Posterior vena cava (tissue), 2 donors: ENCODE measurements around the gene RAB37. TPM values are rescaled to one million over a fixed set of nuclear protein-coding genes. Genes with fewer than 3 reads are reported as not detected.

Source experiments
- DNase-seq: peaks from one replicate; pipeline ENCODE4 v3.0.0-alpha.2; 2020; ENCODE audit warnings: low spot score
- intact Hi-C, 2 donors: fragments of 100-400 bp; cut with DNase I; formaldehyde crosslinking; loops; one replicate each; pipeline versions ENCODE4 v1.14.1 to v1.14.2; 2022 to 2023
- total RNA-seq, 2 donors: library from RNA; stranded (reverse); fragmentation: NEBNext Ultra II Directional; extraction: Animal tissue kit (Norgen Biotek cat#: 25700); gene quantifications; one replicate each; pipeline ENCODE4 v1.2.1, GENCODE V29; 2021
- donor health status: DM: yes; HTN: yes; CAD: no.
- donor health status: DM: yes; HTN: yes; CAD: no.

Gene RAB37
- total RNA-seq, 2 donors from 2014 or later: 1.1 to 1.6 TPM

DNA sequence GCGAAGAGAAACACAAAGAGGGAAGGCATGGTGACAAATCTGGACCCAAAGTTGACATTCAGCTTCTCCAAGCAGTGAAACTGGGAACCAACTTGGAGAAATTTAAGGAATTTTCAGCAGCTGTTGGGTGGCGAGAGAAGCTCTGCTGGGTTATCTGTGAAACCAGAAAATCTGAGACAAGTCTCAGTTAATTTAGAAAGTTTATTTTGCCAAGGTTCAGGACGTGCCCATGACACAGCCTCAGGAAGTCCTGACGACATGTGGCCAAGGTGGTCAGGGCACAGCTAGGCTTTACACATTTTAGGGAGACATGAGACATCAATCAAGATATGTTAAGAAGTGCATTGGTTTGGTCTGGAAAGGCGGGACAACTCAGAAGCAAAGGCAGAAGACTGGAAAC is 13.2 kb upstream of the RAB37 start:
- intact Hi-C loops: no loop called here
- DNase-seq: no peak

GRCh38 chr17:74725111-74725510 is 11.9 kb upstream of the RAB37 start:
- intact Hi-C loops: no loop called here
- no peak for DNase-seq

DNA sequence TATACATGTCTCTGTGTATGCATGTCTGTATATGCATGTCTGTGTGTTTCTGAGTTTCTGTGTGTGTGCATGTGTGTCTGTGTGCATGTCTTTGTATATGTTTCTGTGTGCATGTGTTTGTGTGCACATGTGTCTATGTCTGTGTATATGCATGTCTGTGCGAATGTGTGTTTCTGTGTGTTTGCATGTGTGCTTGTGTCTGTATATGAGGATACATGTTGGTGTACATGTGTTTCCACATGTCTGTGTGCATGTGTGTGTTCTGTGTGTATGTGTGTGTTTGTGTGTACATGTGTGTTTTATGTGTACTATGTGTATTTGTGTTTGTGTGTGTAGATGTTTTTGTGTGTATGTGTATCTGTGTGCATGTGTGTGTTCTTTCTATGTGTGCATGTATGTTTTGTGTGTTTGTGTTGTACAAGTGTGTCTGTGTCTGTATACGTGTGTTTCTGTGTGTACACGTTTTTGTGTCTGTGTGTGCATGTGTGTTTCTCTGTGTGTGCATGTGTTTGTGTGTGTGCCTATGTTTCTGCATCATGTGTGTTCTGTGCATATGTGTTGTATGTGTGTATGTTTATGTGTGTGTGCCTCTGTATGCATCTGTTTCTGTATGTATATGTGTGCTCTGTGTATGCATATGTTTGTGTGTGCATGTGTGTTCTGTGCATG is 8.9 kb upstream of the RAB37 start:
- DNase-seq: no peak
- intact Hi-C loops: no loop called here

DNA sequence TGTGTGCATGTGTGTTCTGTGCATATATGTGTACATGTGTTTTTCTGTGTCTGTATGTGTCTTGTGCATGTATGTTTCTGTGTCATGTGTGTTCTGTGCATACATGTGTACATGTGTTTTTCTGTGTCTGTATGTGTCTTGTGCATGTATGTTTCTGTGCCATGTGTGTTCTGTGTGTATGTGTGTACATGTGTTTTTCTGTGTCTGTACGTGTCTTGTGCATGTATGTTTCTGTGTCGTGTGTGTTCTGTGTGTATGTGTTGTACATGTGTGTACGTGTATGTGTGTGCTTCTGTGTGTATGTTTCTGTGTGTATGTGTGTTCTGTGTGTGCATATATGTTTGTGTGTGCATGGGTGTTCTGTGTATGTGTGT is 8.4 kb upstream of the RAB37 start:
- intact Hi-C loops: no loop called here

GRCh38 chr17:74729368-74729767 is 7.7 kb upstream of the RAB37 start:
- DNase-seq: peak; percentile 23

More for the DNA sequence above, 8.4 kb upstream of the RAB37 start:
- DNase-seq: no peak

DNA sequence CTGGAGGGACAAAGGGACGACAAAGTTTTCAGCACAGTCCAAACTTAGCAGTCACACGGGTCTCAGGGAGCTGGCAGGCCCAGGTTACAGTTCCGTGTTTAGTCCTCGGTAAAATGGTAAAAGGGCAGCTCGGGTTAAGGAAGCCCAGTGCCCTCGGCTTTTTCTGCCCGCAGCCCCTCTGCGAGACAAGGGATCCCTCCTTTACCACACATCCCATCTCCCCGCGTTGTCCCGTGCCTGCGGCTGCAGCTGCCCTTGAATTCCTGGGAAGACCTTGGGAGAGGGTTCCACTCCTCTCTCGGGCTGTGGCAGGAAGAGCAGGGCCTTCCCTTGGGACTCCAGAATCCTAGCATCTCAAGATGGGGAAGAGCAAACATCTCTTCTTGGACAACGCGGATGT is 7.2 kb upstream of the RAB37 start:
- DNase-seq: peak; percentile 54
- intact Hi-C loops: no loop called here

More at GRCh38 chr17:74729368-74729767, 7.7 kb upstream of the RAB37 start:
- intact Hi-C loops: no loop called here

DNA sequence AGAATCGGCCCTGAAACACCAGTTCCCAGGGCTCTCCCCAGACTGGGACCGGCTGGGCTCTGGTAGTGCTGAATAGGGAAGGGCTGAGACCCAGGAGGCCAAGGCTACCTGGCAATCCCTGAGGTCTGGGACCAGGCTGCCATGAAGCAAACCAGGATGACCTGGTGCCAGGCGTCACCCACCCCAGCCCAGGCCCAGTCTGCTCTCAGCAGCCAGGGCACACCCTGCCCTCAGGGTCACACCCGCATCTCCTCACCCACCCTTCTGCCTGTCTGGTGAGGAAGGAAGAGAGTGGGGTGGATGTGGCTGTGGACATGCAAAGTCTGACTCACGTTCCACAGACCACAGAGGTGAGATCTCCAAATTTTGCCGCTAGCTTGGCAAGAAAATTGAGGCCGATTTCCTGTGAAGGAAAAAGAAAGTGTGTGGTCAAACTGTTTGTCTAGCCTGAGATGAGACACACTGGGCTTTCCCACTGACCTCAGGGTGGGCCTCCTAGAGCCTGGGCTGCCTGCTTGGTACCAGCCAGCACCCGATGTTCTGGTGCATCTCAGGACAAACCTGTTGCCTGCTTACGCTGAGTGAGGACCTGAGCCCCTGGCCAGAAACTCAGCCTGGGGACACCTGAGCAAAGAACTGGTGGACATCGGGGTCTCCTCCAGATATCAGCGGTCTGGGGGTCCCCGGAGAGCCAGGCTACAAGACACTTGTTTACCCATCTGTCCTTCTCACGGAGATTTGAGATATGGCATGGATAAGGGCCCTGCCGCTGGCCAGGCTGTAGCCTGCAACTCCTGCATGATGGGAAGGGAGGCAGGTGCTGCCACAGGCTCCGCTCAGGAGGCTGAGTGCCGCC is 6.3 kb upstream of the RAB37 start:
- DNase-seq: peak; percentile 78
- intact Hi-C loops: no loop called here

- no peak for DNase-seq
- intact Hi-C loops: no loop called here
These were observed 5.8 kb upstream of the RAB37 start for GRCh38 chr17:74731347-74731605.

DNA sequence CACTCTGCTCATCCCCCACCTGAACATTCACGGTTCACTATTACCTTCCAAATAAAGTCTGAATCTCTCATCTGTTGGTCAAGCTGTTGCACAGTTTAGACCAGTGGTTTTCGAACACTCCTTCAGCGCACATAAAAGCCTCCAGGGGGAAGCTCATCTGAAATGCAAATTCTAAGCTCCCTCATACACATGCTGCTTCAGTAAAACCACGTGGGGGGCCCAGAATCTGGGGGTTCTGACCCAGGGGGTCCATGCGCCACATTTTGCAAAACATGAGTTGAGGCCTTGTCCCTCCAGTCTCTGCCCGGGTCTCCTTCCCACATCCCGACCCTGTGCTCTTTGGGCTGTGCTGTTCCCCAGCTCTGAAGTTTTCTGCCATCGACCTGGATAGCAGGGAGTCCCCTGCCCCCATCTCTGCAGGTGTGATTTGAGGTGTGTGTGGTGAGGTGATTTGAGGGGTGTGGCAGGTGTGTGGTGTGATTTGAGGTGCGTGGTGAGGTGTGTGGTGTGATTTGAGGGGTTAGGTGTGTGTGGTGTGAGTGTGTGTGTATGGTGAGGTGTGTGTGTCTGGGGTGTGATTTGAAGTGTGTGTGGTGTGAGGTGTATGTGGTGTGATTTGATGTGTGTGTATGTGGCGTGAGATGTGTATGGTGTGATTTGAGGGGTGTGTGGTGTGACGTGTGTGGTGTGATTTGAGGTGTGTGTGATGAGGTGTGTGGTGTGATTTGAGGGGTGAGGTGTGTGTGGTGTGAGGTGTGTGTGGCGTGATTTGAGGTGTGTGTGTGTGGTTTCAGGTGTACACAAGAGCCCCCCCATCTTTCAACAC is 4.8 kb upstream of the RAB37 start:
- no peak for DNase-seq
- intact Hi-C loops: no loop called here

- no peak for DNase-seq
- intact Hi-C loops: no loop called here
These were observed 3.5 kb upstream of the RAB37 start for GRCh38 chr17:74733365-74734122.

- DNase-seq: no peak
- intact Hi-C loops: no loop called here
These were observed 2.8 kb upstream of the RAB37 start for GRCh38 chr17:74734256-74734655.

GRCh38 chr17:74737299-74738050 is 419 bp downstream of the RAB37 start:
- intact Hi-C loops: no loop called here
- DNase-seq: no peak

DNA sequence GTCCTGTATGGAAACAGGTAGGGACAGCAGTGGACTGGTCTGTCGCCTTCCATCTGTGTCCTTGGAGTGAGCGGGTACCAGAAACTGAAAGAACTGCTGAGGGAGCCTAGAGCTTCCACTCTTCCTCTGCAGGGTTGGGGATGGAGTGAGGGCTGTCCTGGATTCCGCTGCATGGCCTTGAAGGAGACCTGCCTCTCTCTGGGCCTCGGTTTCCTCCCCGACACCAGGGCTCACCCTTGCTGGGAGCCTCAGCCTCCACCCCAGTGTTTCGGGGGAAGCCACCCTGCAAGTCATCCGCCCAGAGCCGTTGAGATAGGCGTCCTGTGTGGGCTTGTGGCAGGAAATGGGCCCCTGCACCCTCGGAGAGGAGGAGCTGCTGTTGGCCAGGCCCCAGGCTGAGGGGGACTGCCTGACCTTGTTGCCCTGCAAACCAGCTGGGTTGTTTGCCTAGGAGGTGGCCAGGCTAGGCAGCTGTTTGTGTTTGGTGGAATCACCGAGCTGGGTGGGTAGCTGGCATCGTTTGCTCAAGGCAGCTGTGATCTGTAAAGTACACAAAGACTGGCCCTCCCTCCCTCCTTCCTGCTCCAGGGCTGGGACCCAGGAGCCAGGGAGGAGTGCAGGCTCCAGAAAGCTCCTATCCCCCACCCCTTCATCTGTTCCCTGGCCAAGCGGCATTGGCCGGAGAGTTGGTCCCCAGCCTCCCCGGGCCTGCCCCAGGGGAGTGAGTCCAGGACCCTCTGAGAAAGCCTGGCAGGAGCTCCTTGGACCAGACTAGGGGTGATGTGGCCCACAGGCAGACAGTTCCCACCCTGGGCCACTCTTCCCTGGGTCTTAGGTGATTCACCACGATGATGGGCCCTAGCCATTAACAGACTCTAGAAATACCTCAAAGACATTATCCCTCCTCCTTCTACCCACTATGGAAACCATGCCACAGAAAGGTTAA is 1.3 kb downstream of the RAB37 start:
- intact Hi-C loops: no loop called here

DNA sequence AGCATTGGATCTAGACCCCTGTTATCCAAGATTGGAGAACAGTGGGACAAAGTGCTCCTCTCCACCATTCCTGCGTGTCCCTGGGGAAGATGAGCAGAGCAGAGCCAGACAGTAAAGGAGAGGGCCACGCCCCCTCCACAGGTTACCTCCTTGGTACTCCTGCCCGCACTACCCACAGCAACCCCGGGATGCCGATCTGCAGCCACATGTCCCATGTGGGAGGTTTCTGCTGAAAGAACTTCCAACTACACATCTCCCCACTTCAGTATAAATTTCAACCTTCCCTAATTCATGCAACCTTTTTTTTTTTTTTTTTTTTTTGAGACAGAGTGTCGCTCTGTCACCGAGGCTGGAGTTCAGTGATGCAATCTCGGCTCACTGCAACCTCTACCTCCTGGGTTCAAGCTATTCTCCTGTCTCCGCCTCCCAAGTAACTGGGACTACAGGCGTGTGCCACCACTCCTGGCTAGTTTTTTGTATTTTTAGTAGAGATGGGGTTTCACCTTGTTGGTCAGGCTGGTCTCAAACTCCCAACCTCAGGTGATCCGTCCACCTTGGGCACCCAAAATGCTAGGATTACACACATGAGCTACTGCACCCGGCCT is 2.3 kb downstream of the RAB37 start:
- intact Hi-C loops: no loop called here

More for the DNA sequence above, 1.3 kb downstream of the RAB37 start:
- DNase-seq: no peak

DNA sequence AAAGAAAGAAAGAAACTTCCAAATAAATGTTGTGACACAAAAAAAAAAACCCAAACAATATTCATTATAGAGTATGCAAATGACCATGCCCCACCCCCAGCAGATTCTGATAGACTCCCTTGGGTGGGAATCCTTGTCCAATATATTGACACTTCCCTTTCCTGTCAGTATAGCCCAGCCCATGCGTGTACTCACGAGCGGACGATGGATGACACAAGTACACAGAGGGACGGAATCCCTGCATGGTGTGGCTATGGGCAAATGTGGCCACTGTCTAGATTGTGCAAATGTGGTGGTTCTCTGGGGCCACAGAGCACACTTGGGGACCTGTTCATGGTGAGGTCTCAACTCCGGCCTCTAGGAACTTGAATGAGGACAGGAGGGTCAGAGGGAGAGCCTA is 3.1 kb downstream of the RAB37 start:
- no peak for DNase-seq
- intact Hi-C loops: loop anchor here in 1 of 2 donors (5.0 kb wide), 1 partner anchor 122 kb away; no protein-coding TSS in a partner anchor

More for the DNA sequence above, 2.3 kb downstream of the RAB37 start:
- DNase-seq: no peak

- intact Hi-C loops: loop anchor here in 1 of 2 donors (5.0 kb wide), 1 partner anchor 121 kb away; no protein-coding TSS in a partner anchor
- no peak for DNase-seq
These were observed 3.8 kb downstream of the RAB37 start for GRCh38 chr17:74740641-74741387.
